GM23338 (cell line): ENCODE measurements around the gene RNF114. TPM values are rescaled to one million over a fixed set of nuclear protein-coding genes. Genes with fewer than 3 reads are reported as not detected.
A peak's percentile ranks its signal among the peaks of the same experiment; 100 is the strongest.

Experiments used
- ATAC-seq: fragments of 200-7000 bp; cut with Tn5 transposase; 3 replicates; pipeline ENCODE4 v1.9.1; 2020
- DNase-seq: peaks from one replicate; pipeline ENCODE4 v3.0.0-alpha.2; 2015; ENCODE audit warnings: low spot score
- H2AFZ ChIP-seq: fragments of 200-600 bp; sonication (generic); 2 replicates; pipeline ENCODE4 v1.8.0; 2016; ENCODE audit warnings: antibody characterized with exemption, mild to moderate bottlenecking, moderate library complexity
- H3F3A ChIP-seq: fragments of 200-600 bp; sonication (generic); replicated peaks from 2 replicates; pipeline ENCODE4 v1.8.0; 2017; ENCODE audit warnings: antibody characterized with exemption, mixed run types, low read depth
- H3K27ac ChIP-seq: fragments of 200-600 bp; sonication (generic); 2 replicates; pipeline ENCODE4 v1.6.1; 2016; ENCODE audit warnings: low read depth
- H3K27me3 ChIP-seq: fragments of 200-600 bp; sonication (generic); 2 replicates; pipeline ENCODE4 v1.8.0; 2016; ENCODE audit warnings: mild to moderate bottlenecking, mixed run types, moderate library complexity; ENCODE audit not compliant: insufficient read depth
- H3K36me3 ChIP-seq: fragments of 200-600 bp; sonication (generic); 2 replicates; pipeline ENCODE4 v1.8.0; 2016; ENCODE audit warnings: mild to moderate bottlenecking; ENCODE audit not compliant: insufficient read depth
- H3K4me1 ChIP-seq: fragments of 200-600 bp; sonication (generic); 2 replicates; pipeline ENCODE4 v1.8.0; 2016; ENCODE audit warnings: mild to moderate bottlenecking, moderate library complexity; ENCODE audit not compliant: insufficient read depth
- H3K4me2 ChIP-seq: fragments of 200-600 bp; sonication (generic); 2 replicates; pipeline ENCODE4 v1.7.1; 2017; ENCODE audit warnings: mixed run types
- H3K4me3 ChIP-seq: fragments of 200-600 bp; sonication (generic); 2 replicates; pipeline ENCODE4 v1.6.1; 2016; ENCODE audit warnings: mixed run types
- H3K79me2 ChIP-seq: fragments of 200-600 bp; sonication (generic); replicated peaks from 2 replicates; pipeline ENCODE4 v1.8.0; 2017; ENCODE audit warnings: mild to moderate bottlenecking; ENCODE audit not compliant: insufficient read depth
- H3K9me2 ChIP-seq: fragments of 200-600 bp; sonication (generic); 2 replicates; pipeline ENCODE4 v1.8.0; 2017; ENCODE audit not compliant: insufficient read depth
- H4K20me1 ChIP-seq: fragments of 200-600 bp; sonication (generic); replicated peaks from 2 replicates; pipeline ENCODE4 v1.8.0; 2017; ENCODE audit warnings: mild to moderate bottlenecking; ENCODE audit not compliant: insufficient read depth
- H3K27ac Mint-ChIP-seq: 2 replicates; pipeline ENCODE4 v1.8.0; 2020; ENCODE audit warnings: inconsistent platforms, mild to moderate bottlenecking, moderate library complexity, mixed read lengths
- H3K27me3 Mint-ChIP-seq: 3 replicates; pipeline ENCODE4 v1.8.0; 2022; ENCODE audit warnings: low read depth, mild to moderate bottlenecking, moderate library complexity, mixed read lengths, inconsistent platforms; ENCODE audit not compliant: insufficient read depth, poor library complexity
- H3K36me3 Mint-ChIP-seq: 3 replicates; pipeline ENCODE4 v1.8.0; 2021; ENCODE audit warnings: low read depth, mild to moderate bottlenecking, inconsistent platforms, moderate library complexity, mixed read lengths
- H3K4me1 Mint-ChIP-seq: 3 replicates; pipeline ENCODE4 v1.8.0; 2020; ENCODE audit warnings: mild to moderate bottlenecking, inconsistent platforms, mixed read lengths
- H3K4me3 Mint-ChIP-seq: 3 replicates; pipeline ENCODE4 v1.8.0; 2021; ENCODE audit warnings: moderate library complexity, mild to moderate bottlenecking, inconsistent platforms, mixed read lengths
- H3K9me3 Mint-ChIP-seq: 3 replicates; pipeline ENCODE4 v1.8.0; 2020; ENCODE audit warnings: moderate library complexity, mild to moderate bottlenecking, inconsistent platforms, mixed read lengths
- CREB1 ChIP-seq: fragments of 250-450 bp; sonication (Bioruptor Pico); IDR thresholded peaks from 2 replicates; pipeline ENCODE4 v1.5.0; 2020; ENCODE audit warnings: low read depth, mild to moderate bottlenecking, moderate library complexity
- ETS1 ChIP-seq: IDR thresholded peaks from 2 replicates; pipeline ENCODE4 v1.6.1; 2016; ENCODE audit warnings: antibody characterized with exemption
- EZH2 ChIP-seq: fragments of 200-600 bp; sonication (generic); IDR thresholded peaks from one replicate; pipeline ENCODE4 v1.8.0; 2017; ENCODE audit warnings: antibody characterized with exemption, mild to moderate bottlenecking, low read depth; ENCODE audit not compliant: unreplicated experiment
- EZH2phosphoT487 ChIP-seq: fragments of 200-600 bp; sonication (generic); IDR thresholded peaks from one replicate; pipeline ENCODE4 v1.8.1; 2018; ENCODE audit warnings: antibody characterized with exemption; ENCODE audit not compliant: unreplicated experiment
- JUNB ChIP-seq: IDR thresholded peaks from one replicate; pipeline ENCODE4 v1.6.1; 2016; ENCODE audit warnings: antibody characterized with exemption; ENCODE audit not compliant: unreplicated experiment
- STAT1 ChIP-seq: IDR thresholded peaks from one replicate; pipeline ENCODE4 v1.6.1; 2016; ENCODE audit warnings: antibody characterized with exemption; ENCODE audit not compliant: unreplicated experiment
- ZNF114 ChIP-seq: fragments of 250-450 bp; sonication (Bioruptor Pico); IDR thresholded peaks from 2 replicates; pipeline ENCODE4 v1.5.0; 2020; ENCODE audit warnings: mild to moderate bottlenecking, moderate library complexity
- ZNF462 ChIP-seq: fragments of 250-450 bp; sonication (Bioruptor Pico); IDR thresholded peaks from 2 replicates; pipeline ENCODE4 v1.5.0; 2020; ENCODE audit warnings: mild to moderate bottlenecking, moderate library complexity
- polyA plus RNA-seq: library from polyadenylated mRNA; unstranded; fragments of >200 nt; fragmentation: Nextera tagmentation; extraction: Ambion mirVana; gene quantifications from 2 replicates; pipeline ENCODE4 v1.2.1, GENCODE V29; 2016
- total RNA-seq: library from RNA; depleted of rRNA; stranded (reverse); fragments of >200 nt; shearing (Covaris generic); gene quantifications from 2 replicates; pipeline ENCODE4 v1.2.3, GENCODE V29; 2014

The RNF114 gene
- total and polyA plus RNA-seq, 2 experiments from 2014 or later: 155 to 279 TPM

- H3K9me3 Mint-ChIP-seq: no peaks in the 10 kb centered on the region
- H3K27me3 ChIP-seq: no peaks in the 10 kb centered on the region
- peaks cover 41% of the 10 kb centered on the region for H3K4me1 Mint-ChIP-seq
- H3K4me2 ChIP-seq: 0 out of 2 replicates have a peak overlapping the region, but pooled peaks have one; percentile 32
- ATAC-seq (no peak), DNase-seq (no peak)
- H3K4me1 ChIP-seq: peaks cover 10% of the 10 kb centered on the region
- H3F3A ChIP-seq: no peaks in the 10 kb centered on the region
- H4K20me1 ChIP-seq: no peaks in the 10 kb centered on the region
- no peak overlapping the region for H3K27ac ChIP-seq
- no peak overlapping the region for H2AFZ ChIP-seq
- H3K4me3 ChIP-seq: no peak overlapping the region
- H3K4me3 Mint-ChIP-seq: 0 out of 3 replicates have a peak overlapping the region, but pooled peaks have one; percentile 21
- H3K36me3 ChIP-seq: no peaks in the 10 kb centered on the region
- no peak overlapping the region; the same call in 1 of the 2 replicates for H3K27ac Mint-ChIP-seq
- peaks cover 2% of the 10 kb centered on the region; the same call in 1 of the 3 replicates for H3K36me3 Mint-ChIP-seq
- H3K79me2 ChIP-seq: no peaks in the 10 kb centered on the region
- TF ChIP-seq ETS1 (no peak), ZNF462 (no peak), CREB1 (CRISPR knock-in tag) (no peak), ZNF114 (CRISPR knock-in tag) (no peak), EZH2phosphoT487 (no peak), JUNB (no peak), STAT1 (no peak), EZH2 (no peak)
- no peaks in the 10 kb centered on the region for H3K9me2 ChIP-seq
- H3K27me3 Mint-ChIP-seq: peaks cover 17% of the 10 kb centered on the region
Measured at GRCh38 chr20:49891476-49892110, 44.6 kb upstream of the RNF114 start.
